PC-9 (cell line): ENCODE measurements around the gene LAMA3.

Experiments
- EZH2 ChIP-seq: fragments of 200-600 bp; sonication (generic); IDR thresholded peaks from 2 replicates; pipeline ENCODE4 v1.8.0; 2017; ENCODE audit warnings: antibody characterized with exemption, low read depth
- TF ChIP-seq, protein P1 (sequence below): fragments of 200-600 bp; sonication (generic); conservative IDR thresholded peaks from 2 replicates; pipeline ENCODE4 v1.6.1; 2017; ENCODE audit warnings: mixed run types, antibody characterized with exemption, mild to moderate bottlenecking, moderate library complexity

DNA sequence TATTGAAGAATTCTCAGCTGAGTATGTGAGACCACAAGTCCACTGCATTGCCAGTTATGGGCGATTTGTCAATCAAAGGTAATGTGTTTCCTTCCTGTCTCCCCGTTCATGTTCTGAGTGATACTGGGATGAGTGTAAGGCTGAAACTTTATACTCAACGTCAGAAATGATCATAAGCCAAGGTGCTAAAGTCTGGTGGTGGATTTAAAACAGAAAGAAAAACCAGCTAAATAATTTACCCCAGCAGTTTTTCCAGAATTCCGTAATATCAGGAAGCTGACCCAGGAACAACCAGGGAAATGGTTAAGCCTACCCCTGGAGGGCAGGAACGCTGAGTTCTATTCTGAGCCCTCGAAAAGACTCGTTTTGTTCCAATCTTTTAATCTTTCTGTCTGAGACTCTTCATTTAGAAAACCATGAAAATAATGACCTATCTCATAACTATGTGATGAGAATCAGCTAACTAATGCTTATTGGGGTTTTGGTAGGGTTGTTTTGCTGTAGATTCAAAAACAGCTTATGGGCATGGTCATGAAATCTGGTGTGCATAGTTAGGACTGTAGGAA is 149.6 kb downstream of the LAMA3 start:
- TF ChIP-seq, protein P1, sequence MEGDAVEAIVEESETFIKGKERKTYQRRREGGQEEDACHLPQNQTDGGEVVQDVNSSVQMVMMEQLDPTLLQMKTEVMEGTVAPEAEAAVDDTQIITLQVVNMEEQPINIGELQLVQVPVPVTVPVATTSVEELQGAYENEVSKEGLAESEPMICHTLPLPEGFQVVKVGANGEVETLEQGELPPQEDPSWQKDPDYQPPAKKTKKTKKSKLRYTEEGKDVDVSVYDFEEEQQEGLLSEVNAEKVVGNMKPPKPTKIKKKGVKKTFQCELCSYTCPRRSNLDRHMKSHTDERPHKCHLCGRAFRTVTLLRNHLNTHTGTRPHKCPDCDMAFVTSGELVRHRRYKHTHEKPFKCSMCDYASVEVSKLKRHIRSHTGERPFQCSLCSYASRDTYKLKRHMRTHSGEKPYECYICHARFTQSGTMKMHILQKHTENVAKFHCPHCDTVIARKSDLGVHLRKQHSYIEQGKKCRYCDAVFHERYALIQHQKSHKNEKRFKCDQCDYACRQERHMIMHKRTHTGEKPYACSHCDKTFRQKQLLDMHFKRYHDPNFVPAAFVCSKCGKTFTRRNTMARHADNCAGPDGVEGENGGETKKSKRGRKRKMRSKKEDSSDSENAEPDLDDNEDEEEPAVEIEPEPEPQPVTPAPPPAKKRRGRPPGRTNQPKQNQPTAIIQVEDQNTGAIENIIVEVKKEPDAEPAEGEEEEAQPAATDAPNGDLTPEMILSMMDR = no peak
- no peak for TF ChIP-seq EZH2
